ENCODE measurements around the gene ZNF536.

The ZNF536 gene

GRCh38 chr19:30371960-30372824 is at the start of gene ZNF536:
Gene ZNF536, plus strand, starts transcription at chr19:30372384. Its CDS starts 71,179 bp downstream, at chr19:30443563.
- DNase-seq: no peak

GRCh38 chr19:30322641-30323320 is 49.4 kb upstream of the ZNF536 start:
- no peak for DNase-seq

GRCh38 chr19:30323904-30324303 is 48.3 kb upstream of the ZNF536 start:
- DNase-seq: no peak

GRCh38 chr19:30324982-30325381 is 47.2 kb upstream of the ZNF536 start:
- no peak for DNase-seq

- DNase-seq: no peak
Measured at GRCh38 chr19:30325676-30326392, 46.4 kb upstream of the ZNF536 start.

GRCh38 chr19:30326393-30326710 is 45.8 kb upstream of the ZNF536 start:
- DNase-seq: no peak

- no peak for DNase-seq
Measured at GRCh38 chr19:30327331-30327730, 44.9 kb upstream of the ZNF536 start.

- DNase-seq: no peak
Measured at GRCh38 chr19:30328096-30328495, 44.1 kb upstream of the ZNF536 start.

- no peak for DNase-seq
Measured at GRCh38 chr19:30330266-30330665, 41.9 kb upstream of the ZNF536 start.

- no peak for DNase-seq
Measured at GRCh38 chr19:30332445-30333234, 39.5 kb upstream of the ZNF536 start.

GRCh38 chr19:30333291-30334065 is 38.7 kb upstream of the ZNF536 start:
- DNase-seq: no peak

GRCh38 chr19:30334841-30335240 is 37.3 kb upstream of the ZNF536 start:
- no peak for DNase-seq

GRCh38 chr19:30335306-30335886 is 36.8 kb upstream of the ZNF536 start:
- no peak for DNase-seq

- no peak for DNase-seq
Measured at GRCh38 chr19:30336290-30336689, 35.9 kb upstream of the ZNF536 start.

GRCh38 chr19:30338041-30338456 is 34.1 kb upstream of the ZNF536 start:
- no peak for DNase-seq

- DNase-seq: no peak
Measured at GRCh38 chr19:30338878-30339623, 33.1 kb upstream of the ZNF536 start.

- no peak for DNase-seq
Measured at GRCh38 chr19:30339624-30340525, 32.3 kb upstream of the ZNF536 start.

GRCh38 chr19:30340771-30341561 is 31.2 kb upstream of the ZNF536 start:
- DNase-seq: no peak

- no peak for DNase-seq
Measured at GRCh38 chr19:30341611-30342201, 30.5 kb upstream of the ZNF536 start.
